ENCODE data around the gene SIX2. TPM values are rescaled to one million over a fixed set of nuclear protein-coding genes. Genes with fewer than 3 reads are reported as not detected.
"Not testable (repeated sequence)": the region's sequence is repeated elsewhere in the genome, so short reads cannot be mapped to it uniquely, and the experiment has no call there.

SIX2 gene
- total and polyA plus RNA-seq, 8 donors, result 2.8 to 6.2 (median 3.6) TPM

- no peak for ATAC-seq
- H3K4me3 ChIP-seq, result no peak overlapping the region
- no peaks in the 10 kb centered on the region for H3K27me3 ChIP-seq
- no peaks in the 10 kb centered on the region for H3K9me3 ChIP-seq
- 31 to 32% methylated on average over 5 of the region's 6 CpGs for WGBS, 2 donors
- DNase-seq, result no peak
- intact Hi-C loops (cut with DNase I), result no loop called here
- FAIRE-seq, result no peak
- TF ChIP-seq, protein P1, sequence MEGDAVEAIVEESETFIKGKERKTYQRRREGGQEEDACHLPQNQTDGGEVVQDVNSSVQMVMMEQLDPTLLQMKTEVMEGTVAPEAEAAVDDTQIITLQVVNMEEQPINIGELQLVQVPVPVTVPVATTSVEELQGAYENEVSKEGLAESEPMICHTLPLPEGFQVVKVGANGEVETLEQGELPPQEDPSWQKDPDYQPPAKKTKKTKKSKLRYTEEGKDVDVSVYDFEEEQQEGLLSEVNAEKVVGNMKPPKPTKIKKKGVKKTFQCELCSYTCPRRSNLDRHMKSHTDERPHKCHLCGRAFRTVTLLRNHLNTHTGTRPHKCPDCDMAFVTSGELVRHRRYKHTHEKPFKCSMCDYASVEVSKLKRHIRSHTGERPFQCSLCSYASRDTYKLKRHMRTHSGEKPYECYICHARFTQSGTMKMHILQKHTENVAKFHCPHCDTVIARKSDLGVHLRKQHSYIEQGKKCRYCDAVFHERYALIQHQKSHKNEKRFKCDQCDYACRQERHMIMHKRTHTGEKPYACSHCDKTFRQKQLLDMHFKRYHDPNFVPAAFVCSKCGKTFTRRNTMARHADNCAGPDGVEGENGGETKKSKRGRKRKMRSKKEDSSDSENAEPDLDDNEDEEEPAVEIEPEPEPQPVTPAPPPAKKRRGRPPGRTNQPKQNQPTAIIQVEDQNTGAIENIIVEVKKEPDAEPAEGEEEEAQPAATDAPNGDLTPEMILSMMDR (IDR thresholded peaks at IDR 0.05), result no peak
- no peaks in the 10 kb centered on the region for H3K36me3 ChIP-seq
- no peaks in the 10 kb centered on the region for H3K4me1 ChIP-seq
- no peak overlapping the region for H3K27ac ChIP-seq
Measured at GRCh38 chr2:45043174-45043573, 33.9 kb upstream of the SIX2 start.

DNA sequence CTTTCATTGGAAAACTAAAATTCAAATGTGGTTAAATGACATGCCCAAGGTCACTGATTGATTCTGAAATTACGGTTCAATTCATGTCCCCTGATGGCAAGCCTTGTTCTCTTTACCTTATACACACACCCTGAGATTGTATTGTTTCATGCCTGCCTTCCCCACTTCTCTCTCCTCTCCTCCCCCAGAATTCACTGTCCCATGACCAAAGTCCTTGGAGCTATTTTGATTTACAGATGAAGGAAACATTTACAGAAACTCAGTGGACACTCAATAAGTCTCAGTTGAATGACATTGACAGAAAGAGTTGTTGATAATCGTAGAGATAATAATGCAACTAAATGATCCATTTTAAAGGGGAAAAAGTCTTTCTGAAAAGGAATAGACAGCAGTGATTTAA lies 33.1 kb upstream of the SIX2 start:
- no peaks in the 10 kb centered on the region for H3K27me3 ChIP-seq
- H3K9me3 ChIP-seq, result no peaks in the 10 kb centered on the region
- no peak overlapping the region for H3K4me3 ChIP-seq
- no peak for FAIRE-seq
- intact Hi-C loops (cut with DNase I), result no loop called here
- no peak for DNase-seq
- TF ChIP-seq, protein P1 (IDR thresholded peaks at IDR 0.05), result no peak
- no peaks in the 10 kb centered on the region for H3K36me3 ChIP-seq
- ATAC-seq, result no peak
- H3K4me1 ChIP-seq, result no peaks in the 10 kb centered on the region
- no peak overlapping the region for H3K27ac ChIP-seq
- 54% methylated on average over 2 of the region's 2 CpGs for WGBS, 2 donors

- Histone ChIP-seq H3K9me3 (no peaks in the 10 kb centered on the region), H3K27me3 (no peaks in the 10 kb centered on the region), H3K4me3 (no peak overlapping the region), H3K36me3 (no peaks in the 10 kb centered on the region), H3K27ac (no peak overlapping the region), H3K4me1 (no peaks in the 10 kb centered on the region)
- ATAC-seq, result no peak
- TF ChIP-seq, protein P1 (IDR thresholded peaks at IDR 0.05), result no peak
- FAIRE-seq, result no peak
- intact Hi-C loops (cut with DNase I), result no loop called here
- no peak for DNase-seq
Measured at GRCh38 chr2:45040786-45041185, 31.5 kb upstream of the SIX2 start.

- H3K27ac ChIP-seq; H3K4me3 ChIP-seq; H3K27me3 ChIP-seq; FAIRE-seq; DNase-seq; ATAC-seq; intact Hi-C loops (cut with DNase I); H3K4me1 ChIP-seq; H3K36me3 ChIP-seq; H3K9me3 ChIP-seq: not testable (repeated sequence)
- 66 to 88% methylated on average over 5 of the region's 5 CpGs for WGBS, 2 donors
Measured at GRCh38 chr2:45039804-45040203, 30.6 kb upstream of the SIX2 start.

- H3K9me3 ChIP-seq; FAIRE-seq; H3K4me3 ChIP-seq; DNase-seq; H3K27ac ChIP-seq; intact Hi-C loops (cut with DNase I); H3K27me3 ChIP-seq; H3K36me3 ChIP-seq; ATAC-seq; H3K4me1 ChIP-seq: not testable (repeated sequence)
- 54 to 55% methylated on average over 5 of the region's 5 CpGs for WGBS, 2 donors
Measured at GRCh38 chr2:45038861-45039260, 29.6 kb upstream of the SIX2 start.

- ATAC-seq, result no peak
- no peak for FAIRE-seq
- 90 to 91% methylated on average over 4 of the region's 4 CpGs for WGBS, 2 donors
- no peaks in the 10 kb centered on the region for H3K4me1 ChIP-seq
- H3K36me3 ChIP-seq, result no peaks in the 10 kb centered on the region
- no peak for DNase-seq
- no peak overlapping the region for H3K4me3 ChIP-seq
- no peaks in the 10 kb centered on the region for H3K9me3 ChIP-seq
- TF ChIP-seq, protein P1 (IDR thresholded peaks at IDR 0.05), result no peak
- intact Hi-C loops (cut with DNase I), result no loop called here
- H3K27ac ChIP-seq, result no peak overlapping the region
- no peaks in the 10 kb centered on the region for H3K27me3 ChIP-seq
Measured at GRCh38 chr2:45033302-45033701, 24.1 kb upstream of the SIX2 start.
